Right lobe of liver (tissue), 4 donors: ENCODE data around the gene PSMC4.

Experiments
- CTCF ChIP-seq, 4 donors: fragments of 200-600 bp in 3 of 4; fragments of 450-650 bp in 1 of 4; IDR thresholded peaks; one replicate each; pipeline versions ENCODE4 v1.5.1 to v1.8.0; 2016 to 2022; ENCODE audit warnings: antibody characterized with exemption in 4 of 4, mild to moderate bottlenecking in 2 of 4
- POLR2A ChIP-seq: fragments of 450-650 bp; IDR thresholded peaks from one replicate; pipeline ENCODE4 v1.6.1; 2017; ENCODE audit warnings: antibody characterized with exemption, mild to moderate bottlenecking
- donor health status: DM: no; HTN: no; CAD: no.
- donor health status: DM: no; HTN: no; CAD: no.
- donor health status: DM: no; HTN: yes; CAD: no.

GRCh38 chr19:39927076-39927475 is 43.9 kb upstream of the PSMC4 start:
- TF ChIP-seq CTCF (IDR thresholded peaks at IDR 0.05) (no peak), POLR2A (no peak)
